K562 (cell line): ENCODE results near the gene POLR2L.

ENCODE experiments used
- CREB1 ChIP-seq, 2 experiments: sonication (generic) in 1 of 2; formaldehyde crosslinking in 1 of 2; IDR thresholded peaks; 2 replicates each; pipeline versions ENCODE4 v1.6.1 to v1.8.0; 2012 to 2022; ENCODE audit warnings: inconsistent platforms in 1 of 2, mild to moderate bottlenecking in 1 of 2, missing genetic modification reagents in 1 of 2, moderate library complexity in 1 of 2
- POLR2A ChIP-seq: fragments of 450-650 bp; conservative IDR thresholded peaks from 2 replicates; pipeline ENCODE4 v1.6.1; 2016
- SIX5 ChIP-seq, 2 experiments: IDR thresholded peaks; 2 replicates each; pipeline ENCODE4 v1.6.1; 2011; ENCODE audit warnings: low read length in 2 of 2, borderline replicate concordance in 1 of 2, low read depth in 1 of 2, mild to moderate bottlenecking in 1 of 2, moderate library complexity in 1 of 2; ENCODE audit not compliant: insufficient read depth in 1 of 2
- SMAD4 ChIP-seq: fragments of 250-450 bp; sonication (Bioruptor Pico); conservative IDR thresholded peaks from 2 replicates; pipeline ENCODE4 v1.8.0; 2021; ENCODE audit warnings: inconsistent platforms, mild to moderate bottlenecking, moderate library complexity

- TF ChIP-seq SMAD4 (CRISPR knock-in tag) (no peak), POLR2A (no peak), SIX5 (IDR thresholded peaks at IDR 0.05; ENCODE audit: borderline replicate concordance in 1 of 2, insufficient read depth in 1 of 2, low read depth in 1 of 2, low read length in 2 of 2) (no peak), CREB1 (IDR thresholded peaks at IDR 0.05) (no peak), CREB1 (CRISPR knock-in tag; IDR thresholded peaks at IDR 0.05) (no peak)
Measured at GRCh38 chr11:872799-873198, 30.5 kb upstream of the POLR2L start.
